ENCODE results near the gene PRKAG2.
A peak's percentile ranks its signal among the peaks of the same experiment; 100 is the strongest.

Gene PRKAG2

GRCh38 chr7:151687523-151688235, 189.2 kb downstream of the PRKAG2 start:
- peaks cover 57% of the 10 kb centered on the region for H3K4me1 ChIP-seq (ENCODE audit: control insufficient read depth, insufficient read depth, low read length, poor library complexity, severe bottlenecking)
- H3K4me3 ChIP-seq (ENCODE audit: extremely low read depth, insufficient read depth, low read length, poor library complexity, severe bottlenecking): no peak overlapping the region
- peak overlapping the region; percentile 88 for H3K27ac ChIP-seq (ENCODE audit: low read depth, low read length, severe bottlenecking)
- WGBS, 2 experiments (ENCODE audit: insufficient coverage in 2 of 2): 36 to 86% methylated on average over 2 to 13 of the region's 16 CpGs
- no peaks in the 10 kb centered on the region for H3K36me3 ChIP-seq (ENCODE audit: control insufficient read depth, insufficient read depth, low read length)
- H3K9me3 ChIP-seq (ENCODE audit: control insufficient read depth, low read length): no peaks in the 10 kb centered on the region

GRCh38 chr7:151686826-151687225, 190.1 kb downstream of the PRKAG2 start:
- H3K4me1 ChIP-seq (ENCODE audit: control insufficient read depth, insufficient read depth, low read length, poor library complexity, severe bottlenecking): peaks cover 55% of the 10 kb centered on the region
- no peak overlapping the region for H3K4me3 ChIP-seq (ENCODE audit: extremely low read depth, insufficient read depth, low read length, poor library complexity, severe bottlenecking)
- no peaks in the 10 kb centered on the region for H3K36me3 ChIP-seq (ENCODE audit: control insufficient read depth, insufficient read depth, low read length)
- peak overlapping the region; percentile 88 for H3K27ac ChIP-seq (ENCODE audit: low read depth, low read length, severe bottlenecking)
- no peaks in the 10 kb centered on the region for H3K9me3 ChIP-seq (ENCODE audit: control insufficient read depth, low read length)
- 87 to 100% methylated on average over 1 of the region's 2 CpGs for WGBS, 2 experiments (ENCODE audit: insufficient coverage in 2 of 2)

GRCh38 chr7:151686016-151686766, 190.7 kb downstream of the PRKAG2 start:
- Histone ChIP-seq H3K4me3 (ENCODE audit: extremely low read depth, insufficient read depth, low read length, poor library complexity, severe bottlenecking) (no peak overlapping the region), H3K4me1 (ENCODE audit: control insufficient read depth, insufficient read depth, low read length, poor library complexity, severe bottlenecking) (peaks cover 55% of the 10 kb centered on the region), H3K36me3 (ENCODE audit: control insufficient read depth, insufficient read depth, low read length) (no peaks in the 10 kb centered on the region), H3K9me3 (ENCODE audit: control insufficient read depth, low read length) (no peaks in the 10 kb centered on the region), H3K27ac (ENCODE audit: low read depth, low read length, severe bottlenecking) (no peak overlapping the region)
- 90 to 93% methylated on average over 12 to 13 of the region's 13 CpGs for WGBS, 2 experiments (ENCODE audit: insufficient coverage in 2 of 2)

- 95 to 96% methylated on average over 13 of the region's 13 CpGs for WGBS, 2 experiments (ENCODE audit: insufficient coverage in 2 of 2)
- Histone ChIP-seq H3K4me1 (ENCODE audit: control insufficient read depth, insufficient read depth, low read length, poor library complexity, severe bottlenecking) (peaks cover 55% of the 10 kb centered on the region), H3K4me3 (ENCODE audit: extremely low read depth, insufficient read depth, low read length, poor library complexity, severe bottlenecking) (no peak overlapping the region), H3K27ac (ENCODE audit: low read depth, low read length, severe bottlenecking) (no peak overlapping the region), H3K9me3 (ENCODE audit: control insufficient read depth, low read length) (no peaks in the 10 kb centered on the region), H3K36me3 (ENCODE audit: control insufficient read depth, insufficient read depth, low read length) (no peaks in the 10 kb centered on the region)
Measured at GRCh38 chr7:151684408-151685175, 192.3 kb downstream of the PRKAG2 start.

GRCh38 chr7:151683615-151684407, 193.1 kb downstream of the PRKAG2 start:
- H3K9me3 ChIP-seq (ENCODE audit: control insufficient read depth, low read length): no peaks in the 10 kb centered on the region
- H3K4me1 ChIP-seq (ENCODE audit: control insufficient read depth, insufficient read depth, low read length, poor library complexity, severe bottlenecking): peaks cover 54% of the 10 kb centered on the region
- H3K36me3 ChIP-seq (ENCODE audit: control insufficient read depth, insufficient read depth, low read length): no peaks in the 10 kb centered on the region
- H3K27ac ChIP-seq (ENCODE audit: low read depth, low read length, severe bottlenecking): no peak overlapping the region
- WGBS, 2 experiments (ENCODE audit: insufficient coverage in 2 of 2): 93 to 99% methylated on average over 13 to 16 of the region's 18 CpGs
- H3K4me3 ChIP-seq (ENCODE audit: extremely low read depth, insufficient read depth, low read length, poor library complexity, severe bottlenecking): no peak overlapping the region

GRCh38 chr7:151682831-151683614, 193.9 kb downstream of the PRKAG2 start:
- WGBS, 2 experiments (ENCODE audit: insufficient coverage in 2 of 2): 94 to 100% methylated on average over 9 to 12 of the region's 14 CpGs

DNA sequence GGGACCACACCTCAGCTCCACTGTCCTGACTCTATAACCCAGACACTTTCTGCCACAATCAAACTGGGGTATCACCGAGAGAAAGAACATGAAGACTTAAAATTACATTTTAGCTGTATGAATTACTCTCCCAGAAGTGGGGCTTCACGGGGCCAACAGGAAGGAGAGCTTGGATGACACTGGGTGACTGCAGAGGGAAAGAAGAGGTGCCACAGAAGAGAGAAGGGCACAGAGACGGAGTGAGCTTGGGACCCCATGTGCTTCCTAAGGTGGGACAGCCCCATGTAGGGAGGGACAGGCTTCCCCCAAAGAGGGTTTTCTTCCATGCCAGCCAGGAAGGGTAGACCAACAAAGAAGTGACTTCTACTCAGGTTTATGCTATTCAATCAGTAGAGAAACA, 195.2 kb downstream of the PRKAG2 start:
- WGBS, 2 experiments (ENCODE audit: insufficient coverage in 2 of 2): 100% methylated on average over 1 to 2 of the region's 3 CpGs
- H3K4me1 ChIP-seq (ENCODE audit: control insufficient read depth, insufficient read depth, low read length, poor library complexity, severe bottlenecking): peaks cover 35% of the 10 kb centered on the region
- no peak overlapping the region for H3K4me3 ChIP-seq (ENCODE audit: extremely low read depth, insufficient read depth, low read length, poor library complexity, severe bottlenecking)
- H3K36me3 ChIP-seq (ENCODE audit: control insufficient read depth, insufficient read depth, low read length): no peaks in the 10 kb centered on the region
- H3K9me3 ChIP-seq (ENCODE audit: control insufficient read depth, low read length): no peaks in the 10 kb centered on the region
- H3K27ac ChIP-seq (ENCODE audit: low read depth, low read length, severe bottlenecking): no peak overlapping the region

More at GRCh38 chr7:151682831-151683614, 193.9 kb downstream of the PRKAG2 start:
- H3K36me3 ChIP-seq (ENCODE audit: control insufficient read depth, insufficient read depth, low read length): no peaks in the 10 kb centered on the region
- peaks cover 47% of the 10 kb centered on the region for H3K4me1 ChIP-seq (ENCODE audit: control insufficient read depth, insufficient read depth, low read length, poor library complexity, severe bottlenecking)
- no peak overlapping the region for H3K27ac ChIP-seq (ENCODE audit: low read depth, low read length, severe bottlenecking)
- no peak overlapping the region for H3K4me3 ChIP-seq (ENCODE audit: extremely low read depth, insufficient read depth, low read length, poor library complexity, severe bottlenecking)
- no peaks in the 10 kb centered on the region for H3K9me3 ChIP-seq (ENCODE audit: control insufficient read depth, low read length)

GRCh38 chr7:151680810-151681209, 196.1 kb downstream of the PRKAG2 start:
- 77 to 79% methylated on average over 2 to 4 of the region's 7 CpGs for WGBS, 2 experiments (ENCODE audit: insufficient coverage in 2 of 2)
- Histone ChIP-seq H3K4me1 (ENCODE audit: control insufficient read depth, insufficient read depth, low read length, poor library complexity, severe bottlenecking) (peaks cover 32% of the 10 kb centered on the region), H3K36me3 (ENCODE audit: control insufficient read depth, insufficient read depth, low read length) (no peaks in the 10 kb centered on the region), H3K9me3 (ENCODE audit: control insufficient read depth, low read length) (no peaks in the 10 kb centered on the region), H3K27ac (ENCODE audit: low read depth, low read length, severe bottlenecking) (no peak overlapping the region), H3K4me3 (ENCODE audit: extremely low read depth, insufficient read depth, low read length, poor library complexity, severe bottlenecking) (no peak overlapping the region)

DNA sequence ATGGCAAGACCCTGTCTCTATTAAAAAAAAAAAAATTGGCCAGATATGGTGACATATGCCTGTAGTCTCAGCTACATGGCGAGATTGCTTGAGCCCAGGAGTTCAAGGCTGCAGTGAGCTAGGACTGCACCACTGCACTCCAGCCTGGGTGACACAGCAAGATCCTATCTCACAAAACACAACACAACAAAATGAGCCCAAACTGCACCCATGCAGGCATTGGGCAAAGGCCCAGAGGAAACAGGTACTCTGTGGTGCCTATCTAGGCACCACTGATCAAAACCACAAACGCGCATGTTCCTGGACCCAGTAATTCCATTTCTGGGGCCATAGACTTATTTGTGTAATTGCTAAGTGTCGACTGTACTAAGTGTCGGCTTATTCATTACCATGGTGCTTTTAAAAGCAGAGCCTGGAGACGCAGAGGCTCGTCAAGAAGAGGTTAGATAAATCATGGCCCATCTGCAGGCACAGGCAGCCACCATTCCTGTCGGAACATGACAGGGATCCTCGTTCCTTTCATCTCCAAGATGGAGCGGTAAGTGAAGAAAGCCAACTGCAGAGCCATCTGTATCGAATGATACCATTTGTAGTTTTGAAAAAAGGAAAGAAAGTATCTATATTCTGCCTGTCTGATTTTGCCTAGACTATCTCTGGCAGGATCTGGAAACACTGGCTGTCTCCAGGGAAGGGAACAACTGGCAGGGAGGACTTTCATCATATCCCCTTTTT, 196.9 kb downstream of the PRKAG2 start:
- Histone ChIP-seq H3K36me3 (ENCODE audit: control insufficient read depth, insufficient read depth, low read length) (no peaks in the 10 kb centered on the region), H3K9me3 (ENCODE audit: control insufficient read depth, low read length) (no peaks in the 10 kb centered on the region), H3K27ac (ENCODE audit: low read depth, low read length, severe bottlenecking) (no peak overlapping the region), H3K4me3 (ENCODE audit: extremely low read depth, insufficient read depth, low read length, poor library complexity, severe bottlenecking) (no peak overlapping the region), H3K4me1 (ENCODE audit: control insufficient read depth, insufficient read depth, low read length, poor library complexity, severe bottlenecking) (peaks cover 29% of the 10 kb centered on the region)
- 92 to 94% methylated on average over 10 to 11 of the region's 11 CpGs for WGBS, 2 experiments (ENCODE audit: insufficient coverage in 2 of 2)
